Fibroblast of lung (primary cell): ENCODE measurements around the gene SH2D4B. TPM values are rescaled to one million over a fixed set of nuclear protein-coding genes. Genes with fewer than 3 reads are reported as not detected.

Experiments
- DNase-seq, 2 donors: peaks; one replicate each; pipeline versions ENCODE4 v3.0.0 to v3.0.0-alpha.2; 2010; ENCODE audit warnings: low read depth in 2 of 2
- H2AFZ ChIP-seq: 2 replicates; pipeline ENCODE4 v1.5.1; 2012; ENCODE audit warnings: low read length, control low read depth, inconsistent platforms
- H3K27ac ChIP-seq: 2 replicates; pipeline ENCODE4 v1.5.1; 2011; ENCODE audit warnings: low read length, control low read depth; ENCODE audit not compliant: insufficient read depth
- H3K27me3 ChIP-seq: 2 replicates; pipeline ENCODE4 v1.5.1; 2011; ENCODE audit warnings: mild to moderate bottlenecking, low read length; ENCODE audit not compliant: control insufficient read depth, insufficient read depth
- H3K36me3 ChIP-seq: 2 replicates; pipeline ENCODE4 v1.5.1; 2011; ENCODE audit warnings: low read length; ENCODE audit not compliant: control insufficient read depth, insufficient read depth
- H3K4me1 ChIP-seq: 2 replicates; pipeline ENCODE4 v1.5.1; 2011; ENCODE audit warnings: low read length; ENCODE audit not compliant: control insufficient read depth, insufficient read depth; ENCODE audit errors: extremely low read depth
- H3K4me2 ChIP-seq: 2 replicates; pipeline ENCODE4 v1.5.1; 2011; ENCODE audit warnings: low read length, control low read depth; ENCODE audit not compliant: insufficient read depth; ENCODE audit errors: extremely low read depth
- H3K4me3 ChIP-seq, 4 experiments: fragments of 200-600 bp in 1 of 4; sonication (generic) in 1 of 4; replicated peaks in 1 of 4; 2 replicates each; pipeline ENCODE4 v1.5.1; 2011 to 2016; ENCODE audit warnings: low read length in 4 of 4, low read depth in 3 of 4, mild to moderate bottlenecking in 3 of 4, control low read depth in 2 of 4, inconsistent platforms in 1 of 4, mixed read lengths in 1 of 4; ENCODE audit not compliant: insufficient read depth in 1 of 4; ENCODE audit errors: control extremely low read depth in 1 of 4
- H3K79me2 ChIP-seq: 2 replicates; pipeline ENCODE4 v1.5.1; 2012; ENCODE audit warnings: mild to moderate bottlenecking, low read length, inconsistent platforms; ENCODE audit not compliant: control insufficient read depth, insufficient read depth
- H3K9ac ChIP-seq: 2 replicates; pipeline ENCODE4 v1.5.1; 2011; ENCODE audit warnings: mild to moderate bottlenecking, low read length, control low read depth; ENCODE audit not compliant: insufficient read depth
- H3K9me3 ChIP-seq: 2 replicates; pipeline ENCODE4 v1.5.1; 2012; ENCODE audit warnings: low read depth, low read length; ENCODE audit not compliant: control insufficient read depth, insufficient read depth
- H4K20me1 ChIP-seq: 2 replicates; pipeline ENCODE4 v1.5.1; 2011; ENCODE audit warnings: low read length; ENCODE audit not compliant: control insufficient read depth, insufficient read depth; ENCODE audit errors: extremely low read depth
- CTCF ChIP-seq, 2 donors: IDR thresholded peaks in 1 of 2; conservative IDR thresholded peaks in 1 of 2; 1 replicate in 1 of 2; 2 replicates in 1 of 2; pipeline ENCODE4 v1.5.1; 2011 to 2012; ENCODE audit warnings: low read length in 2 of 2, control low read depth in 1 of 2, inconsistent platforms in 1 of 2, low read depth in 1 of 2, mild to moderate bottlenecking in 1 of 2
- EZH2 ChIP-seq: IDR thresholded peaks from 2 replicates; pipeline ENCODE4 v1.5.1; 2012; ENCODE audit warnings: low read length, control low read depth, mild to moderate bottlenecking; ENCODE audit errors: missing control alignments
- polyA plus RNA-seq, 2 donors: library from polyadenylated mRNA; depleted of rRNA in 1 of 2; stranded (reverse) in 1 of 2; unstranded in 1 of 2; fragments of >200 nt; gene quantifications; 2 replicates each; pipeline ENCODE4 v1.2.1, GENCODE V29; 2011 to 2012; ENCODE audit warnings: missing spikeins in 1 of 2
- total RNA-seq: library from RNA; depleted of rRNA; stranded (reverse); fragments of >200 nt; gene quantifications from 2 replicates; pipeline ENCODE4 v1.2.1, GENCODE V29; 2014

The SH2D4B gene
- total and polyA plus RNA-seq, 2 donors (not counting 1 experiment from before 2014, with no cell fraction given) = not detected

GRCh38 chr10:80691441-80691840, 153.7 kb downstream of the SH2D4B start:
- Histone ChIP-seq H3K79me2 (no peaks in the 10 kb centered on the region), H3K4me2 (no peak overlapping the region), H3K4me3 (no peak overlapping the region), H3K27me3 (no peaks in the 10 kb centered on the region), H2AFZ (no peak overlapping the region), H4K20me1 (no peaks in the 10 kb centered on the region), H3K9ac (no peak overlapping the region), H3K4me1 (no peaks in the 10 kb centered on the region), H3K27ac (no peak overlapping the region), H3K36me3 (no peaks in the 10 kb centered on the region), H3K9me3 (no peaks in the 10 kb centered on the region)
- no peak for DNase-seq
- TF ChIP-seq EZH2 (no peak), CTCF (conservative IDR thresholded peaks at IDR 0.05 in 1 of 2, IDR thresholded peaks at IDR 0.05 in 1 of 2; ENCODE audit: low read depth in 1 of 2, low read length in 2 of 2) (no peak)

GRCh38 chr10:80693565-80693964, 155.9 kb downstream of the SH2D4B start:
- Histone ChIP-seq H4K20me1 (no peaks in the 10 kb centered on the region), H3K27ac (no peak overlapping the region), H3K4me3 (no peak overlapping the region), H3K9me3 (no peaks in the 10 kb centered on the region), H3K79me2 (no peaks in the 10 kb centered on the region), H3K27me3 (no peaks in the 10 kb centered on the region), H3K9ac (no peak overlapping the region), H2AFZ (no peak overlapping the region), H3K36me3 (no peaks in the 10 kb centered on the region), H3K4me1 (no peaks in the 10 kb centered on the region), H3K4me2 (no peak overlapping the region)
- no peak for DNase-seq
- TF ChIP-seq CTCF (conservative IDR thresholded peaks at IDR 0.05 in 1 of 2, IDR thresholded peaks at IDR 0.05 in 1 of 2; ENCODE audit: low read depth in 1 of 2, low read length in 2 of 2) = no peak
- no peak for TF ChIP-seq EZH2

- Histone ChIP-seq H3K4me1 (no peaks in the 10 kb centered on the region), H3K79me2 (no peaks in the 10 kb centered on the region), H3K9me3 (no peaks in the 10 kb centered on the region), H3K27me3 (no peaks in the 10 kb centered on the region), H3K4me3 (no peak overlapping the region), H4K20me1 (no peaks in the 10 kb centered on the region), H3K9ac (no peak overlapping the region), H2AFZ (no peak overlapping the region), H3K4me2 (no peak overlapping the region), H3K36me3 (no peaks in the 10 kb centered on the region), H3K27ac (no peak overlapping the region)
- TF ChIP-seq EZH2 (no peak), CTCF (conservative IDR thresholded peaks at IDR 0.05 in 1 of 2, IDR thresholded peaks at IDR 0.05 in 1 of 2; ENCODE audit: low read depth in 1 of 2, low read length in 2 of 2) (no peak)
- no peak for DNase-seq
Measured at GRCh38 chr10:80694930-80695329, 157.2 kb downstream of the SH2D4B start.

Other genes starting within 250 kb of the SH2D4B start
- gene MAT1A, start 248.2 kb upstream of the SH2D4B start, total RNA-seq = not detected in 2 replicates
- gene MAT1A, start 248.2 kb upstream of the SH2D4B start, polyA plus RNA-seq = not detected in 2 replicates
- gene DYDC1, start 181.1 kb upstream of the SH2D4B start, total RNA-seq = not detected in 2 replicates
- not detected in 2 replicates for gene DYDC1, start 181.1 kb upstream of the SH2D4B start, polyA plus RNA-seq
- gene DYDC2, start 181.1 kb upstream of the SH2D4B start, total RNA-seq = not detected in 2 replicates
- gene DYDC2, start 181.1 kb upstream of the SH2D4B start, polyA plus RNA-seq = not detected in 2 replicates
- 13.9 and 19.2 TPM in 2 replicates for gene PRXL2A, start 129.4 kb upstream of the SH2D4B start, total RNA-seq
- 1.6 and 2.2 TPM in 2 replicates for gene PRXL2A, start 129.4 kb upstream of the SH2D4B start, polyA plus RNA-seq
- gene TSPAN14, start 83.6 kb upstream of the SH2D4B start, total RNA-seq = 5.6 and 12.1 TPM in 2 replicates
- gene TSPAN14, start 83.6 kb upstream of the SH2D4B start, polyA plus RNA-seq = 30.9 and 50.0 TPM in 2 replicates